Measurements from ENCODE around the gene PPM1L.

Gene PPM1L

DNA sequence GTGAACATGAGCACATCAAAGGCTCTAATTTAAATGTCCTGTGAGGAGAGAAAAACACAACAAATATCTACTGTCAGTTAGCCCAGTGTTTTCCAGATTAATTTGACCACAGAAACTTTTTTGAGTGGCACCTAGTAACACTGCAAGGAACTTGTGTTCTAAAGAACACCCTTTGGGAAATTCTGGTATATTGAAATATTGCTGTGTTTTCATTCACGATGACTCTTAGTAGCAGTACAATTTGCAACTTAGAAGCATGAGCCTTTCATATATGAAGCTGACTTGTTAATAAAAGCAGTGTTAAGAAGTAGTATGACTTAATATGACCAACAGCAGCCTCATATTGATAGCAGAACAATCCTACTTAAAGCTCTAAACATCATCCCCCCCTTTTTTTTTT, 317.1 kb downstream of the PPM1L start:
- no peak for DNase-seq (ENCODE audit: low read depth, low spot score)
- in situ Hi-C loops (cut with HindIII; ENCODE audit: low sequenced_read_pairs): no loop called here
- no peak overlapping the region for H3K4me3 ChIP-seq (ENCODE audit: low read depth, low read length)
- TF ChIP-seq, protein P1, sequence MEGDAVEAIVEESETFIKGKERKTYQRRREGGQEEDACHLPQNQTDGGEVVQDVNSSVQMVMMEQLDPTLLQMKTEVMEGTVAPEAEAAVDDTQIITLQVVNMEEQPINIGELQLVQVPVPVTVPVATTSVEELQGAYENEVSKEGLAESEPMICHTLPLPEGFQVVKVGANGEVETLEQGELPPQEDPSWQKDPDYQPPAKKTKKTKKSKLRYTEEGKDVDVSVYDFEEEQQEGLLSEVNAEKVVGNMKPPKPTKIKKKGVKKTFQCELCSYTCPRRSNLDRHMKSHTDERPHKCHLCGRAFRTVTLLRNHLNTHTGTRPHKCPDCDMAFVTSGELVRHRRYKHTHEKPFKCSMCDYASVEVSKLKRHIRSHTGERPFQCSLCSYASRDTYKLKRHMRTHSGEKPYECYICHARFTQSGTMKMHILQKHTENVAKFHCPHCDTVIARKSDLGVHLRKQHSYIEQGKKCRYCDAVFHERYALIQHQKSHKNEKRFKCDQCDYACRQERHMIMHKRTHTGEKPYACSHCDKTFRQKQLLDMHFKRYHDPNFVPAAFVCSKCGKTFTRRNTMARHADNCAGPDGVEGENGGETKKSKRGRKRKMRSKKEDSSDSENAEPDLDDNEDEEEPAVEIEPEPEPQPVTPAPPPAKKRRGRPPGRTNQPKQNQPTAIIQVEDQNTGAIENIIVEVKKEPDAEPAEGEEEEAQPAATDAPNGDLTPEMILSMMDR (IDR thresholded peaks at IDR 0.05; ENCODE audit: low read depth, low read length): no peak

DNA sequence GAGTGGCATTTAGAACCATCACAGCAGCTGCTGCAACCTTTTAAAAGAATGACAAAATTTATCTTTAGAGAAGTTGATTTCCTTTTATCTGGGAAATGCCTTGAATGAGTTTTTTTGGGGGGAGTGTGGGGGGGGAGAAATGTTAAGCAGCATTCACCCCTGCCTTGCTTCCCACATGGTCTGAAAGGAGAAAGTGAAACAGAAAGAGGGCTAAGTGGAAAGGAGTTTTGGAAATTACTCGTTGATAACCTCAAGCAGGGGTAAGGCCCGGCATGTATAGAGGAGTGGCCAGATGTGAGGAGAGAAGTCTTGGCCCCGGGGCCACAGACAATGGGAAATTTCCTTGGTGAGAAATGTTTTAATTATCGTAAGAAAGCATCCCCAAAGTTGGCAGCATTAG, 325.6 kb downstream of the PPM1L start:
- no peak overlapping the region for H3K4me3 ChIP-seq (ENCODE audit: low read depth, low read length)
- in situ Hi-C loops (cut with HindIII; ENCODE audit: low sequenced_read_pairs): no loop called here

DNA sequence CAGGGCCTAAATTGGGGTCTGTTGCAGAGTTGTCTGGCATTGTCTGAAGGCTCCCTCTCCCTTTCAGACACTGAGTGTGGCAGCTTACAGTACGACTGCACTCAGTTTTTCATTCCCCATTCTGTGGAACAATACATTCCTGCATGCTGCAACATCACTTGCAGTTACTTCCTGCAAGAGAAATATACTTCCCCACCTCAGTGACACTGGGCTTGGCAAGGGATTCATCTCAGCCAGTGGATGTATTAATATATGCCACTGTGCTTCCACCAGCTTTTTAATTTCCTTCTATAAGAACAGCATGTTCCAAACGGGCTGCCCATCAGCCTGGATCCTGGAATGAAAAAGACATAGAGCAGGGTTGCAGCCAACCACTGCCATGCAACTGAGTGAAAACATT, 326.0 kb downstream of the PPM1L start:
- H3K4me3 ChIP-seq (ENCODE audit: low read depth, low read length): no peak overlapping the region
- no peak for DNase-seq (ENCODE audit: low read depth, low spot score)
- in situ Hi-C loops (cut with HindIII; ENCODE audit: low sequenced_read_pairs): no loop called here
- TF ChIP-seq, protein P1 (IDR thresholded peaks at IDR 0.05; ENCODE audit: low read depth, low read length): no peak

More for the DNA sequence above, 325.6 kb downstream of the PPM1L start:
- no peak for DNase-seq (ENCODE audit: low read depth, low spot score)
- TF ChIP-seq, protein P1 (IDR thresholded peaks at IDR 0.05; ENCODE audit: low read depth, low read length): no peak

DNA sequence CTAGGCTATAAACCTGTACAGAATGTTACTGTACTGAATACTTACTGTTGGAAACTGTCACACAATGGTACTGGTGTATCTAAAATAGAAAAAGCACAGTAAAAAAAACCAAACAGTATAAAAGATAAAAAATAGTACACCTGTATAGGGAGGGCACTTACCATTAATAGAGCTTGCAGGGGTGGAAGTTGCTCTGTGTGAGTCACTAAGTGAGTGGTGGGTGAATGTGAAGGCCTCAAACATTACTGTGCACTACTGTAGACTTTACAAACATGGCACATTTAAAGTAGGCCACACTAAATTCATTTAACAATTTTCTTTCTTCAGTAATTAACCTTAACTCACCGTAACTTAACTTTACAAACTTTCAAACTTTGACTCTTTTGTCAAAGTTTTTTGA, 327.1 kb downstream of the PPM1L start:
- TF ChIP-seq, protein P1 (IDR thresholded peaks at IDR 0.05; ENCODE audit: low read depth, low read length): no peak
- no peak for DNase-seq (ENCODE audit: low read depth, low spot score)
- no peak overlapping the region for H3K4me3 ChIP-seq (ENCODE audit: low read depth, low read length)
- in situ Hi-C loops (cut with HindIII; ENCODE audit: low sequenced_read_pairs): no loop called here

DNA sequence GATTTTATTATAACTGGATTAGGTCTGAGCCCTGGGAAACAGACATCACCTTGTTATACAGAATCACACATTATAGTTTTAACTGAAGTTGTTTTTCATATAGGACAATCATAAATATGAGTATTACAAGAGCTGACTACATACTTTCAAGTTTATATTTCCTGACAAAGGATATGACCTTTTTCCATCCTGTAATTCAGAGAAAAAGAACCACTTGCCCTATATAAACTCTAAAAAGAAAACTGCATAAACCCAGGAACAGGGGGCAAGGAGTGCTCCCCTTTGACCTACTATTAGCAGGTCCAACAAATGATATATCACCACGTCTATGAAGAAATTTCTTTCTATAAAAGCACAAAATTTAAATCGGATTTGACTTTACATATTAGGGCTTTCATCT, 328.2 kb downstream of the PPM1L start:
- in situ Hi-C loops (cut with HindIII; ENCODE audit: low sequenced_read_pairs): no loop called here
- no peak for DNase-seq (ENCODE audit: low read depth, low spot score)
- TF ChIP-seq, protein P1 (IDR thresholded peaks at IDR 0.05; ENCODE audit: low read depth, low read length): no peak
- no peak overlapping the region for H3K4me3 ChIP-seq (ENCODE audit: low read depth, low read length)

DNA sequence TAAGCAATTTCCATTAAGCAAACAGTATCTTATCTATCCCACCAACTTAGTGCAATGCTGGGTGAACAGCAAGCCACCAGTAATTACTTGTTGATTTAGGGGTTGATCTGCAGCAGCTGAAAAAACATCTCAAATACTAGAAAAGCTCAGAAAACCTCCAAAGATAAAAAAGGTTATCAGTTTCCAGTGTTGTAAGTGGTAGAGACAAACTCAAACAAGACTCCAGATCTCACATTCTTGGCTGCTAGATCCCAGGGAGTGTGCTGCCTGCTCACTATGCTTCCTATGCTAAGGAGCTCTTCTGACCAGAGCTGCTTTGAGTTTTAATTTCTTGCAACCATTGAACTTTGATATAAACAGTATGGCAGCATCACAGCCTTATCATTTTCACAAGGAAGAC, 337.9 kb downstream of the PPM1L start:
- DNase-seq (ENCODE audit: low read depth, low spot score): no peak
- TF ChIP-seq, protein P1 (IDR thresholded peaks at IDR 0.05; ENCODE audit: low read depth, low read length): no peak
- H3K4me3 ChIP-seq (ENCODE audit: low read depth, low read length): no peak overlapping the region
- in situ Hi-C loops (cut with HindIII; ENCODE audit: low sequenced_read_pairs): no loop called here
